Coronary artery (tissue), 2 donors: ENCODE measurements around the gene PPP1R12C.
A peak's percentile ranks its signal among the peaks of the same experiment; 100 is the strongest.

Source experiments
- DNase-seq: peaks from one replicate; pipeline ENCODE4 v3.0.0-alpha.2; 2017; ENCODE audit warnings: low spot score
- H3K27ac ChIP-seq, 2 donors: fragments of 200-600 bp; sonication (generic); one replicate each; pipeline ENCODE4 v1.5.1; 2016 to 2019
- H3K4me3 ChIP-seq: fragments of 200-600 bp; sonication (generic); 2 replicates; pipeline ENCODE4 v1.5.1; 2016; ENCODE audit warnings: mild to moderate bottlenecking, moderate library complexity
- CTCF ChIP-seq: fragments of 200-600 bp; sonication (generic); IDR thresholded peaks from one replicate; pipeline ENCODE4 v1.5.1; 2019; ENCODE audit warnings: antibody characterized with exemption

The PPP1R12C gene

GRCh38 chr19:55086730-55087541 is 30.5 kb downstream of the PPP1R12C start:
- no peak overlapping the region for H3K27ac ChIP-seq
- peak overlapping the region; percentile 74 for H3K4me3 ChIP-seq
- no peak for TF ChIP-seq CTCF
- peak; percentile 85 for DNase-seq

DNA sequence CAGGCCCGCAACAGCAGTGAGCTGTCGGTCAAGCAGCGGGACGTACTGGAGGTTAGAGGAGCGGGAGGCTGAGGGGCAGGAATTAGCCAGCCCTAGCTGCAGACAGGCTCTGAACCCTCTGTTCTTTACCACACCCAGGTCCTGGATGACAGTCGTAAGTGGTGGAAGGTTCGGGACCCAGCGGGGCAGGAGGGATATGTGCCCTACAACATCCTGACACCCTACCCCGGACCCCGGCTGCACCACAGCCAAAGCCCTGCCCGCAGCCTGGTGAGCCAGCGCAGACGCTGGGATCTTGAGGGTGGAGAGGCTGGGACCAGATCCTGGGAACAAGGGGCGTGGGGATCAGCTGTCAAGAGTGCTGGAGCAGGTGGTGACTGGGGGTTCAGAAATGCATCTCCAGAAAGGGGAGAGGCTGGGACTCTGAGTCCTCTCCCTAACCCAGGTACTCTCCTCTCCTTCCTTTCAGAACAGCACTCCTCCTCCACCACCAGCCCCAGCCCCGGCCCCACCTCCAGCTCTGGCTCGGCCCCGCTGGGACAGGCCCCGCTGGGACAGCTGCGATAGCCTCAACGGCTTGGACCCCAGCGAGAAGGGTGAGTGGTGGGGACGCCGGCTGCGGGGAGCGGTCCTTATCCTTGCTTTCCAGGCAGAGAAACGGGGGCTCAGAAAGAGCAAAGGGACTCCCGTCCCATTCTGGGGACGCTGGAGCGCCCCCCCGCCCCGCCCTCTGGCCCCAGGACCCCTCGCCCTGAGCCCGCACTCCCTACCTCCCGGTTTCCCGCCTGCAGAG is 31.3 kb downstream of the PPP1R12C start:
- H3K27ac ChIP-seq, result no peak overlapping the region
- no peak for DNase-seq
- TF ChIP-seq CTCF, result no peak

DNA sequence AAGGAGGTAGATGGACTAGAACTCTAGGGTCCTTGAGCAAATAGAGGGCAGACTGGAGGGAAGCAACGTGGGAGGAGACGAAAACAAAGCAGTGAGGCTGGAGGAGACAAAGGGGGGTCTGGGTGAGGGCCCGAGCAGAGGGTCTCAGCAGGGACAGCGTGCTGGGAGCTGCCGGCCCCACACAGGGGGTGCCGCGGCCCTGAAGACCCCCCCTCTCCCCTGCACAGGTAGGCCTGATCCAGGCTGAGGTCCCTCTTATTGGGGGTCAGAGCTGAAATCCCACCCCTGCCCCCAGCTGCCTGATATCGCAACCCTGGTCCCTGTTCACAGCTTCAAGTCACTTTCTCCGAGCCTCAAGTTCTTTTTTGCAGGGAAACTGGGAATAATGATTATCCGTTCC is 33.0 kb downstream of the PPP1R12C start:
- DNase-seq, result no peak
- Histone ChIP-seq H3K27ac (no peak overlapping the region), H3K4me3 (no peak overlapping the region)
- TF ChIP-seq CTCF, result no peak

More for the DNA sequence above, 31.3 kb downstream of the PPP1R12C start:
- H3K4me3 ChIP-seq, result peak overlapping the region; percentile 74

- Histone ChIP-seq H3K27ac (no peak overlapping the region), H3K4me3 (no peak overlapping the region)
- DNase-seq, result no peak
- no peak for TF ChIP-seq CTCF
These were observed 34.2 kb downstream of the PPP1R12C start for GRCh38 chr19:55083004-55083850.

DNA sequence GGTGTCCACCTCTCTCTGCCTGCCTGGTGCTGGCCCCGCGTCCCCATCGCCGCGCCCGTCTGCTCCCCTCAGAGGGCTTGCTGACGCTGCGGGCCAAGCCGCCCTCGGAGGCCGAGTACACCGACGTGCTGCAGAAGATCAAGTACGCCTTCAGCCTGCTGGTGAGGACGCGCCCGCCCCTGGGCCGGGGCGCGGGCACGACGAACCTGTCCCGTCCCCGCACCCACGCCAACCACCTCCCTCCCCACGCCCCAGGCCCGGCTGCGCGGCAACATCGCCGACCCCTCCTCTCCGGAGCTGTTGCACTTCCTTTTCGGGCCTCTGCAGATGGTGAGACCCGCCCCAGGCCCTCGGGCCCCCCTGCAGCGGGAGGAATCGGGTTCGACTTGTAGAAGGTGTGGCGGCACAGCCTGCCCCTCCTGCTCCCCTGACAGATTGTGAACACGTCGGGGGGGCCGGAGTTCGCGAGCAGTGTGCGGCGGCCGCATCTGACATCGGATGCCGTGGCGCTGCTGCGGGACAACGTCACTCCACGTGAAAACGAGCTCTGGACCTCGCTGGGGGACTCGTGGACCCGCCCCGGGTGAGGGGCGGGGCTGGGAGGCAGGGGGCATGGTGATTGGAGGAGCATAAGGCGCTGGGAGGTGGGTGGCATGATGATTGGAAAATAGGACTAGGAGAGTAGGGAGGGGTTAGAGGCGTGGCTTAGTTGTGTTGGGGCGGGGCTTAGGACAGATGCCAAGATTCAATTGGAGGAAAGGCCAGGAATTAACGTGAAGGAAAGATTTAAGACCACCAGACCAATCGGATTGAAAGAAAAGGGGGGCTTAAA is 35.2 kb downstream of the PPP1R12C start:
- peak overlapping the region; percentile 72 for H3K4me3 ChIP-seq
- no peak for DNase-seq

More for the DNA sequence above, 35.2 kb downstream of the PPP1R12C start:
- TF ChIP-seq CTCF, result no peak
- H3K27ac ChIP-seq, result no peak overlapping the region
